H1 (cell line): ENCODE measurements around the gene PCNX1. TPM values are rescaled to one million over a fixed set of nuclear protein-coding genes. Genes with fewer than 3 reads are reported as not detected.

Experiments used
- CTCF ChIA-PET: fragments of 300-600 bp; sonication (Branson Sonifier 250); formaldehyde crosslinking; loops from one replicate; lab custom pipeline; 2021; ENCODE audit not compliant: partially characterized antibody; lab: Charles Lee
- POLR2A ChIA-PET: fragments of 300-600 bp; sonication (Branson Sonifier 250); formaldehyde crosslinking; loops from one replicate; lab custom pipeline; 2021; ENCODE audit warnings: inconsistent platforms; ENCODE audit not compliant: partially characterized antibody; lab: Charles Lee
- DNase-seq, 2 experiments: peaks; one replicate each; pipeline versions ENCODE4 v3.0.0 to v3.0.0-alpha.2; 2010 to 2022; ENCODE audit warnings: low spot score in 2 of 2, low read depth in 1 of 2, mixed read lengths in 1 of 2
- FAIRE-seq: peaks from 2 replicates; lab custom pipeline; 2011; peaks lifted over from hg19 to GRCh38; lab: Jason Lieb, UNC
- H2AFZ ChIP-seq: 2 replicates; pipeline ENCODE4 v1.8.1; 2012; ENCODE audit warnings: low read length, inconsistent platforms
- H2AK5ac ChIP-seq: 2 replicates; pipeline ENCODE4 v1.6.1; 2013; ENCODE audit warnings: low read depth, low read length
- H2BK120ac ChIP-seq: replicated peaks from 2 replicates; pipeline ENCODE3; 2013; ENCODE audit warnings: low read depth, low read length, inconsistent platforms
- H2BK12ac ChIP-seq: 2 replicates; pipeline ENCODE4 v1.6.1; 2013; ENCODE audit warnings: low read depth, low read length
- H2BK15ac ChIP-seq: 2 replicates; pipeline ENCODE4 v1.6.1; 2013; ENCODE audit warnings: low read length
- H2BK20ac ChIP-seq: 2 replicates; pipeline ENCODE4 v1.6.1; 2013; ENCODE audit warnings: low read length
- H2BK5ac ChIP-seq: 2 replicates; pipeline ENCODE4 v1.6.1; 2013; ENCODE audit warnings: low read depth, low read length
- H3K14ac ChIP-seq: 2 replicates; pipeline ENCODE4 v1.6.1; 2013; ENCODE audit warnings: inconsistent platforms; ENCODE audit not compliant: insufficient read length
- H3K18ac ChIP-seq: 2 replicates; pipeline ENCODE4 v1.6.1; 2013; ENCODE audit warnings: low read length; ENCODE audit errors: extremely low read depth
- H3K23ac ChIP-seq: 2 replicates; pipeline ENCODE4 v1.6.1; 2013; ENCODE audit warnings: inconsistent platforms; ENCODE audit not compliant: insufficient read length
- H3K23me2 ChIP-seq: 2 replicates; pipeline ENCODE4 v1.6.1; 2013; ENCODE audit warnings: low read depth, low read length
- H3K27ac ChIP-seq: 2 replicates; pipeline ENCODE4 v1.6.1; 2011; ENCODE audit warnings: low read depth, low read length, inconsistent platforms
- H3K27me3 ChIP-seq, 4 experiments: replicated peaks in 1 of 4; 1 replicate in 1 of 4; 2 replicates in 3 of 4; pipeline versions ENCODE4 v1.6.1 to v1.8.1; 2011 to 2013; ENCODE audit warnings: low read length in 3 of 4, mild to moderate bottlenecking in 3 of 4, inconsistent platforms in 2 of 4, mixed read lengths in 2 of 4, moderate library complexity in 1 of 4; ENCODE audit not compliant: control insufficient read depth in 3 of 4, insufficient read depth in 3 of 4; ENCODE audit errors: extremely low read depth in 1 of 4
- H3K36me3 ChIP-seq, 4 experiments: 2 replicates each; pipeline versions ENCODE4 v1.6.1 to v1.8.1; 2011 to 2013; ENCODE audit warnings: mild to moderate bottlenecking in 4 of 4, low read length in 3 of 4, moderate library complexity in 2 of 4, control low read depth in 1 of 4, inconsistent platforms in 1 of 4; ENCODE audit not compliant: insufficient read depth in 4 of 4, control insufficient read depth in 2 of 4
- H3K4ac ChIP-seq: replicated peaks from 2 replicates; pipeline ENCODE3; 2013; ENCODE audit warnings: low read length, low read depth, mixed read lengths, inconsistent platforms; ENCODE audit not compliant: insufficient read length
- H3K4me1 ChIP-seq, 4 experiments: replicated peaks in 1 of 4; 1 replicate in 1 of 4; 2 replicates in 3 of 4; pipeline versions ENCODE4 v1.6.1 to v1.8.1; 2011 to 2013; ENCODE audit warnings: low read length in 3 of 4, inconsistent platforms in 2 of 4, mixed read lengths in 1 of 4; ENCODE audit not compliant: insufficient read depth in 4 of 4, control insufficient read depth in 3 of 4
- H3K4me2 ChIP-seq, 2 experiments: 2 replicates each; pipeline versions ENCODE4 v1.6.1 to v1.8.1; 2011 to 2013; ENCODE audit warnings: low read depth in 2 of 2, low read length in 2 of 2, control low read depth in 1 of 2, inconsistent platforms in 1 of 2, mild to moderate bottlenecking in 1 of 2; ENCODE audit not compliant: insufficient read depth in 1 of 2
- H3K4me3 ChIP-seq, 4 experiments: fragments of 200-600, 300-600 bp in 1 of 4; sonication (generic), shearing (Covaris generic), sonication (Bioruptor Twin) in 1 of 4; 2 replicates each; pipeline versions ENCODE4 v1.5.1 to v1.8.1; 2011 to 2016; ENCODE audit warnings: low read length in 4 of 4, low read depth in 3 of 4, control low read depth in 2 of 4, inconsistent platforms in 2 of 4, mild to moderate bottlenecking in 2 of 4, mixed read lengths in 1 of 4, moderate library complexity in 1 of 4; ENCODE audit not compliant: insufficient read depth in 2 of 4; ENCODE audit errors: extremely low read depth in 1 of 4
- H3K56ac ChIP-seq: replicated peaks from 2 replicates; pipeline ENCODE3; 2013; ENCODE audit warnings: low read depth, mild to moderate bottlenecking, mixed read lengths, low read length, inconsistent platforms; ENCODE audit not compliant: insufficient read length
- H3K79me1 ChIP-seq: 2 replicates; pipeline ENCODE4 v1.6.1; 2013; ENCODE audit warnings: low read depth, low read length, control low read depth
- H3K79me2 ChIP-seq, 2 experiments: 2 replicates each; pipeline versions ENCODE4 v1.6.1 to v1.8.1; 2012 to 2013; ENCODE audit warnings: low read length in 2 of 2, mild to moderate bottlenecking in 2 of 2, inconsistent platforms in 1 of 2; ENCODE audit not compliant: insufficient read depth in 2 of 2, control insufficient read depth in 1 of 2
- H3K9ac ChIP-seq, 4 experiments: replicated peaks in 1 of 4; 1 replicate in 1 of 4; 2 replicates in 3 of 4; pipeline versions ENCODE4 v1.6.1 to v1.8.1; 2011 to 2013; ENCODE audit warnings: low read depth in 3 of 4, low read length in 3 of 4, control low read depth in 2 of 4, mild to moderate bottlenecking in 2 of 4, moderate library complexity in 2 of 4, inconsistent platforms in 1 of 4; ENCODE audit errors: extremely low read depth in 1 of 4
- H3K9me3 ChIP-seq, 2 experiments: 2 replicates each; pipeline versions ENCODE4 v1.6.1 to v1.8.1; 2012 to 2013; ENCODE audit warnings: mild to moderate bottlenecking in 2 of 2, moderate library complexity in 2 of 2, control low read depth in 1 of 2, inconsistent platforms in 1 of 2, low read depth in 1 of 2, low read length in 1 of 2, mixed read lengths in 1 of 2; ENCODE audit not compliant: insufficient read depth in 2 of 2
- H4K20me1 ChIP-seq, 2 experiments: replicated peaks in 1 of 2; 2 replicates each; pipeline versions ENCODE3 to v1.8.1; 2011 to 2013; ENCODE audit warnings: inconsistent platforms in 2 of 2, low read length in 2 of 2, mild to moderate bottlenecking in 1 of 2; ENCODE audit not compliant: insufficient read depth in 2 of 2, control insufficient read depth in 1 of 2
- H4K5ac ChIP-seq: 2 replicates; pipeline ENCODE4 v1.6.1; 2013; ENCODE audit warnings: low read length, low read depth, mixed read lengths, inconsistent platforms; ENCODE audit not compliant: insufficient read length
- H4K8ac ChIP-seq: 2 replicates; pipeline ENCODE4 v1.8.0; 2013; ENCODE audit warnings: mild to moderate bottlenecking, moderate library complexity, low read length, inconsistent platforms; ENCODE audit not compliant: insufficient read depth; ENCODE audit errors: extremely low read depth
- H4K91ac ChIP-seq: replicated peaks from 2 replicates; pipeline ENCODE3; 2013; ENCODE audit warnings: low read length, mixed read lengths, inconsistent platforms; ENCODE audit not compliant: insufficient read length
- BACH1 ChIP-seq: IDR thresholded peaks from 2 replicates; pipeline ENCODE4 v1.6.1; 2012; ENCODE audit warnings: low read length, improper control_type of control experiment
- KDM5A ChIP-seq: fragments of 200-600 bp; IDR thresholded peaks from 2 replicates; pipeline ENCODE4 v1.7.1; 2012; ENCODE audit warnings: mild to moderate bottlenecking, low read length, inconsistent platforms, mixed read lengths
- WGBS, 2 experiments: shearing (Covaris generic) in 1 of 2; methylation state at CpG; one replicate each; pipeline versions ENCODE4 v1.1.6 to v1.1.7; 2013 to 2015; ENCODE audit warnings: low lambda C conversion rate in 2 of 2, mixed read lengths in 2 of 2, inconsistent platforms in 1 of 2, low coverage in 1 of 2, missing lambda C conversion rate in 1 of 2; ENCODE audit not compliant: insufficient replicate concordance in 2 of 2, insufficient coverage in 1 of 2, insufficient read length in 1 of 2; ENCODE audit errors: extremely low coverage in 1 of 2, missing lambda C conversion rate in 1 of 2; 5-methylcytosine and 5-hydroxymethylcytosine counted together
- polyA plus RNA-seq, 7 experiments: library from polyadenylated mRNA; depleted of rRNA in 3 of 7; stranded (reverse) in 5 of 7; unstranded in 2 of 7; fragments of >200 nt in 5 of 7; fragments of 200-250 nt in 2 of 7; gene quantifications; 1 replicate in 5 of 7; 2 replicates in 1 of 7; 4 replicates in 1 of 7; pipeline versions ENCODE4 v1.2.1 to v1.2.3, GENCODE V29; 2011 to 2013; ENCODE audit warnings: missing spikeins in 2 of 7, mixed read lengths in 2 of 7
- total RNA-seq: library from RNA; stranded (reverse); fragmentation: NEBNext Ultra II Directional; extraction: Animal tissue kit (Norgen Biotek cat#: 25700); gene quantifications from 2 replicates; pipeline ENCODE4 v1.2.1, GENCODE V29; 2021
- TF ChIP-seq, protein P1 (sequence below): IDR thresholded peaks from 2 replicates; pipeline ENCODE4 v1.6.1; 2012; ENCODE audit warnings: inconsistent platforms

The PCNX1 gene
- total and polyA plus RNA-seq, 2 of the 8 experiments (the other 6 are each of a cell fraction or from before 2014, with no cell fraction given) = 37.7 to 53.2 TPM

DNA sequence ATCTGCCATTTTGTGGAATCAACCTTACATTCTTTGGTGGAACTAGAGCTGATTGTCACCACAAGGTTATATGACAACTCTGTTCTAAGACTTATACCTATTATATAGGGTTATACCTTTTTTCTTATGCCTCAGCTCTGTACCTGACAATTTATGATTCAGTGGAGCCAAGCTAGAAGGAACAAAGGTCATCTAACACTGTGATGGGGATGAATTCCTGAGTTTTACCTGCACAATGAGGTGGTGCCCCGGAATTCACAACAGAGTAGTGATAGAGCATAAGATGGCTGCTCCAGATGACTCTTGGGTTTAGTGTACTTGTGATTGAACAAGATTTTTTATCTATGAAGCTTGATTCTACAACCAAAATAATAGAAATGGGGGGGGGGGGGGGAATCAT is 207.3 kb downstream of the PCNX1 start:
- CTCF ChIA-PET = interaction anchor here (0.7 to 2.1 kb wide), 4 partner anchors 10 to 599 kb away, joined by 3 to 8 read pairs (median 4); no protein-coding TSS in a partner anchor

More for the DNA sequence above, 207.3 kb downstream of the PCNX1 start:
- Histone ChIP-seq H3K79me2 (no peaks in the 10 kb centered on the region), H2BK5ac (no peak overlapping the region), H3K4me3 (no peak overlapping the region), H4K91ac (no peak overlapping the region), H2BK120ac (no peak overlapping the region), H4K20me1 (peaks cover 0 to 2% of the 10 kb centered on the region in 2 experiments), H3K79me1 (no peaks in the 10 kb centered on the region), H3K27me3 (no peaks in the 10 kb centered on the region), H3K14ac (no peak overlapping the region), H3K4ac (no peak overlapping the region), H4K5ac (no peak overlapping the region), H3K9ac (no peak overlapping the region), H3K56ac (no peak overlapping the region), H4K8ac (no peak overlapping the region), H3K4me1 (peaks cover 0 to 6% (median 2%) of the 10 kb centered on the region in 4 experiments; a peak in 3 of 7 replicates), H2BK12ac (no peak overlapping the region), H2AFZ (no peak overlapping the region), H3K23ac (no peak overlapping the region), H2BK20ac (no peak overlapping the region), H3K23me2 (no peaks in the 10 kb centered on the region), H3K36me3 (peaks cover 2 to 16% (median 4%) of the 10 kb centered on the region in 4 experiments; a peak in 4 of 8 replicates), H2BK15ac (no peak overlapping the region), H3K4me2 (no peak overlapping the region), H3K18ac (no peak overlapping the region), H3K9me3 (no peaks in the 10 kb centered on the region), H2AK5ac (no peak overlapping the region), H3K27ac (no peak overlapping the region)
- TF ChIP-seq, protein P1, sequence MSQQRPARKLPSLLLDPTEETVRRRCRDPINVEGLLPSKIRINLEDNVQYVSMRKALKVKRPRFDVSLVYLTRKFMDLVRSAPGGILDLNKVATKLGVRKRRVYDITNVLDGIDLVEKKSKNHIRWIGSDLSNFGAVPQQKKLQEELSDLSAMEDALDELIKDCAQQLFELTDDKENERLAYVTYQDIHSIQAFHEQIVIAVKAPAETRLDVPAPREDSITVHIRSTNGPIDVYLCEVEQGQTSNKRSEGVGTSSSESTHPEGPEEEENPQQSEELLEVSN = no peak
- TF ChIP-seq BACH1 = no peak
- TF ChIP-seq KDM5A = no peak
- FAIRE-seq = no peak
- DNase-seq = no peak
- 88% methylated on average over 1 of the region's 1 CpG; no CpG with 5 or more reads in 1 of the 2 experiments for WGBS, 2 experiments
- POLR2A ChIA-PET = interaction anchor here (0.6 kb wide), 1 partner anchor 617 kb away, joined by 5 read pairs; no protein-coding TSS in a partner anchor
